HG02943 (cell line): ENCODE measurements around the gene RRP36.

ENCODE experiments used
- ATAC-seq: cut with Tn5 transposase; IDR thresholded peaks from one replicate; pipeline ENCODE4 v1.9.1; 2021; ENCODE audit warnings: mild to moderate bottlenecking, low read depth, moderate library complexity; ENCODE audit not compliant: unreplicated experiment

Gene RRP36

GRCh38 chr6:43060034-43060754 is 38.8 kb downstream of the RRP36 start:
- ATAC-seq, result peak; percentile 9

DNA sequence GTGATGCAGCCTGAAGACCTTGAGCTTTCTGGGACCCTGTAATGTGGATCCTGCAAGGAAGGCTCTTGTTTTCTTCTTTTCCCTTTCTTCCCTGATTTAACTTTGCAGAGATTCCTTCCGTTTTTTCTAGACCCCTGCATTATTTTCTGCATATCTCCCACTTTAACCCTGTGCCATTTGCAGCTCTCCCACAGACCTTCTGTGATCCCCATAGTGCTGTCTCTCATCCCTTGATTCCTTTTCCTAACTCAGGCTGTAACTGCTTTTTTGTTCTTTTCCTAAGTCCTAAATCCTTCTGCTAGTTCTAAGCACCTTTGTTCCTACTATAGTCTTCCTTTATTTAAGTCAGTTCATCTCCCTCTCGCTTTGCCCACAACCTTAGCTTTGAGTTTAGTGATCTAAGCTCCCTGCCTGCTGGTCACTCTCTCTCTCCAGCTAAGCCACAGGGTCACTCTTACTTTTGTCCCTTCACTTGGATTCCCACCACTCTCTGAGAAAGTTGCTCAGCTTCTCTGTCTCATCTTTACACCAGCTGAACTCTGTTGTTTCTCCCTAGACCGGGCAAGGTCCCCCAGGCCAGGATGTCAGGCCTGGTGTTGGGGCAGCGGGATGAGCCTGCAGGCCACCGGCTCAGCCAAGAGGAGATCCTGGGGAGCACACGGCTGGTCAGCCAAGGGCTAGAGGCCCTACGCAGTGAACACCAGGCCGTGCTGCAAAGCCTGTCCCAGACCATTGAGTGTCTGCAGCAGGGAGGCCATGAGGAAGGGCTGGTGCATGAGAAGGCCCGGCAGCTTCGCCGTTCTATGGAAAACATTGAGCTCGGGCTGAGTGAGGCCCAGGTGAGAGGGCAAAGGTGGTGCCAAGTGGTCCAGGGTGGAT is 39.6 kb downstream of the RRP36 start:
- no peak for ATAC-seq

- no peak for ATAC-seq
Measured at GRCh38 chr6:43061861-43062260, 40.4 kb downstream of the RRP36 start.

- ATAC-seq, result no peak
Measured at GRCh38 chr6:43062818-43063217, 41.4 kb downstream of the RRP36 start.

DNA sequence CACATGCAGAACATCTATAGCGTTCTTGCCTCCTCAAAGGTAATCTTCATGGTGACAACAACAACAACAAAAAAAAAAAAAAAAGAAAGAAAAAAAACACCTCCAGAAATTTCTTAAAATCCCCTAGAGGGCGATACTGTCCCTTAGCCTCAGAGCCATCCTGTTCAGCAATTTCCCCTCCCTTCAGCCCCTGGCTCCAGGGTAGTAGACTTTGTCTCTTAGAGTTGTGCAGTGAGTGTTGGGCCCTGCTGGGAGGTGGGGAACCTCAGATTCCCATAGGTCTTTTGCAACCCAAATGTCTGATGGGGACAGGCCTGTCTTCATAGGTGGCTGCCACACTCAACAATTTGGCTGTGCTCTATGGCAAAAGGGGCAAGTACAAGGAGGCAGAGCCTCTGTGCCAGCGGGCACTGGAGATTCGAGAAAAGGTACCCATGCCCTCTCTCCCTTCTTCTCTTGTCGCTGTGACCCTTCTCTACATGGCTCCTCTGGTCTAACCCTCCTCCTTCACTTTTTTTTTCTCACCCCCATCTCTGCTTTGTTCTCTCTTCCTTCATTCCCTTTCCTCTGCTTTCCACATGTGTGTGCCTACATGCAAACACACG is 48.7 kb downstream of the RRP36 start:
- ATAC-seq, result no peak

GRCh38 chr6:43074847-43075669 is 53.6 kb downstream of the RRP36 start:
- no peak for ATAC-seq

GRCh38 chr6:43075670-43076463 is 54.4 kb downstream of the RRP36 start, which contains the start of gene PTK7:
Gene PTK7, plus strand, starts transcription at chr6:43076314. Its CDS starts 175 bp downstream, at chr6:43076489.
- ATAC-seq, result no peak

- no peak for ATAC-seq
Measured at GRCh38 chr6:43076464-43077332, 55.3 kb downstream of the RRP36 start.

DNA sequence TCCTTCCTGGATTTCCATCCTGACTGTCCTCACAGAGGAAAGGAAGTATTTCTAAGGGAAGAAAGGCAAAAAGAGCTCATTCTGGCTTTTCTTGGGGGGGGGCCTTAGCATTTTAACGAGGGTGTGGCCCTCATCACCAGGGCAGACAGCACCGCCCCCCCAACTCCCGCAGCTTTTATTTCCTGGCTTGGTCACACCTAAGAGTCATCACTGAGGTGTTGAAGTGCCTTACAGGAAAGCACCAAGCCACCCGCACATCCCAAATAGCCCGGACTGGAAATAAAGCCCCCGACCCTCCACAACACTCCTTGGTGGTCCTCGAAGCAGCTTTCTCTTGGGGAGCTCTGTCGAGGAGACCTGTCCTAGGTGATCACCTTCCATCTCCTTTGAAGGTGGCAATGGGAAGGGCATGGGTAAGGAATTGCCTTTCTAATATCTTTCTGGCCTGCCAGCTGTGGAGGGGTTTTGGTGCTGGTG is 55.9 kb downstream of the RRP36 start:
- no peak for ATAC-seq

GRCh38 chr6:43077981-43078511 is 56.6 kb downstream of the RRP36 start:
- ATAC-seq, result no peak

DNA sequence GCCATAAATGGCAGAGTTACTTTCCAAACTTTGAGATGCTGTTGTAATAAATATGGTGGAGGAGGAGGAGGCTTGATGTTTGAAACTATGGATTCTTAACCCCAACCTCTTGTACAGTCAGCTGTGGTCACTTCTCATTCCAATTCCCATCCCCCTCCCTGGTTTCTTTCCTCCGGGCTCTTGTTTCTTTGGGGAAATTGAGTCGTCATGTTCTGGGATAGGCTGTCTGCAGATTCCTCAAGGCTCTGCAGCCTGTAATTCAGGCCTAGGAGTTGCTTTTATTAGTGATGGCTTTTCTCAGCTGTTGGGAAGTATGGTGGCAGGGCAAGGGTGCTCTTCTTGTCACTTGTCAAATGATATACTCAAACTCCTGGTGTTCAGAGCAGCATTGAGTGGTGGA is 57.3 kb downstream of the RRP36 start:
- ATAC-seq, result no peak
